GM21619 (cell line): ENCODE measurements around the gene STK10.
"Not testable (repeated sequence)": the region's sequence is repeated elsewhere in the genome, so short reads cannot be mapped to it uniquely, and the experiment has no call there.

Experiments used
- ATAC-seq: cut with Tn5 transposase; IDR thresholded peaks from one replicate; pipeline ENCODE4 v1.9.1; 2021; ENCODE audit not compliant: unreplicated experiment

STK10 gene

GRCh38 chr5:172167895-172168294 is 20.1 kb downstream of the STK10 start:
- ATAC-seq, result no peak

GRCh38 chr5:172166030-172166826 is 21.8 kb downstream of the STK10 start:
- no peak for ATAC-seq

- peak; percentile 56 for ATAC-seq
These were observed 22.6 kb downstream of the STK10 start for GRCh38 chr5:172165465-172165864.

GRCh38 chr5:172164769-172165212 is 23.2 kb downstream of the STK10 start:
- no peak for ATAC-seq

- no peak for ATAC-seq
These were observed 24.7 kb downstream of the STK10 start for GRCh38 chr5:172163346-172163745.

- no peak for ATAC-seq
These were observed 25.1 kb downstream of the STK10 start for GRCh38 chr5:172162987-172163343.

- no peak for ATAC-seq
These were observed 25.6 kb downstream of the STK10 start for GRCh38 chr5:172162323-172162986.

- ATAC-seq, result no peak
These were observed 27.5 kb downstream of the STK10 start for GRCh38 chr5:172160506-172160905.

GRCh38 chr5:172159016-172159415 is 29.0 kb downstream of the STK10 start:
- no peak for ATAC-seq

- no peak for ATAC-seq
These were observed 31.5 kb downstream of the STK10 start for GRCh38 chr5:172156541-172156994.

GRCh38 chr5:172155101-172155500 is 32.9 kb downstream of the STK10 start:
- not testable (repeated sequence) for ATAC-seq

GRCh38 chr5:172153695-172154094 is 34.3 kb downstream of the STK10 start:
- ATAC-seq, result no peak

- ATAC-seq, result no peak
These were observed 36.3 kb downstream of the STK10 start for GRCh38 chr5:172151661-172152210.

GRCh38 chr5:172150514-172151425 is 37.3 kb downstream of the STK10 start:
- peak; percentile 62 for ATAC-seq

- ATAC-seq, result not testable (repeated sequence)
These were observed 38.5 kb downstream of the STK10 start for GRCh38 chr5:172149481-172149880.

- no peak for ATAC-seq
These were observed 39.0 kb downstream of the STK10 start for GRCh38 chr5:172149073-172149472.

GRCh38 chr5:172148381-172148780 is 39.6 kb downstream of the STK10 start:
- ATAC-seq, result no peak

GRCh38 chr5:172147857-172148256 is 40.2 kb downstream of the STK10 start:
- no peak for ATAC-seq

- ATAC-seq, result no peak
These were observed 41.3 kb downstream of the STK10 start for GRCh38 chr5:172146748-172147092.

- ATAC-seq, result no peak
These were observed 41.9 kb downstream of the STK10 start for GRCh38 chr5:172145870-172146747.
